Mesothelial cell of epicardium (in vitro differentiated cells): ENCODE data around the gene GNA14. TPM values are rescaled to one million over a fixed set of nuclear protein-coding genes. Genes with fewer than 3 reads are reported as not detected.

Experiments
- DNase-seq, 2 experiments: peaks; one replicate each; pipeline ENCODE4 v3.0.0; 2021; ENCODE audit warnings: low spot score in 2 of 2; ENCODE audit not compliant: unreplicated experiment in 2 of 2
- H3K27ac Mint-ChIP-seq: 2 replicates; pipeline ENCODE4 v1.8.0; 2021; ENCODE audit warnings: mixed read lengths
- H3K27me3 Mint-ChIP-seq: 2 replicates; pipeline ENCODE4 v1.8.0; 2021; ENCODE audit warnings: low read depth, mixed read lengths
- H3K36me3 Mint-ChIP-seq: 2 replicates; pipeline ENCODE4 v1.8.0; 2021; ENCODE audit warnings: mixed read lengths
- H3K4me1 Mint-ChIP-seq: 2 replicates; pipeline ENCODE4 v1.8.0; 2021; ENCODE audit warnings: mixed read lengths
- H3K4me3 Mint-ChIP-seq: 2 replicates; pipeline ENCODE4 v1.8.0; 2021; ENCODE audit warnings: mild to moderate bottlenecking, moderate library complexity, mixed read lengths
- H3K9me3 Mint-ChIP-seq: 2 replicates; pipeline ENCODE4 v1.8.0; 2021; ENCODE audit warnings: mixed read lengths
- total RNA-seq: library from RNA; stranded (reverse); gene quantifications from 3 replicates; pipeline ENCODE4 v1.2.1, GENCODE V29; 2021
- TF ChIP-seq, protein P1 (sequence below): fragments of 200-600 bp; sonication (generic); IDR thresholded peaks from one replicate; pipeline ENCODE4 v1.5.0; 2021; ENCODE audit warnings: antibody characterized with exemption; ENCODE audit not compliant: unreplicated experiment

Gene GNA14
- total RNA-seq, 1 donor from 2014 or later: 0.22 TPM

DNA sequence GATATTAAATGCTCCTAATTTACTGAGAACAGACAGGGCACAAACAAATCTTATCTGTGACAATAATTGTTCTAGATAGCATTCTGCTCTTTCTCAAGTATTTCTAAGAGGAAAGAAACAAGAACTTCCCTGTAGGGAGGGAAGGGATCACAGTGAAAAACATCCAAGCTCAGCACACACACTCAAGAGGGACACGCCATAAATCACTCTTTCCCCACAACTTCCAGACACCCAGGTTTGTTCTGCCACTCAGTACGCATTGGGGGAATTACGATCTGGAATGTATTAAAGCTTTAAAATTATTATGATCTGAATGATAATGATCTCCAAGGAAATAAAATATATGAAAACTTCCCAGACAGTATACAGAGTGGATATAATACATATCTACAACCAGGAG is 221.4 kb downstream of the GNA14 start:
- H3K27me3 Mint-ChIP-seq: no peaks in the 10 kb centered on the region
- H3K36me3 Mint-ChIP-seq: no peaks in the 10 kb centered on the region
- H3K4me1 Mint-ChIP-seq: no peaks in the 10 kb centered on the region
- DNase-seq: no peak
- TF ChIP-seq, protein P1, sequence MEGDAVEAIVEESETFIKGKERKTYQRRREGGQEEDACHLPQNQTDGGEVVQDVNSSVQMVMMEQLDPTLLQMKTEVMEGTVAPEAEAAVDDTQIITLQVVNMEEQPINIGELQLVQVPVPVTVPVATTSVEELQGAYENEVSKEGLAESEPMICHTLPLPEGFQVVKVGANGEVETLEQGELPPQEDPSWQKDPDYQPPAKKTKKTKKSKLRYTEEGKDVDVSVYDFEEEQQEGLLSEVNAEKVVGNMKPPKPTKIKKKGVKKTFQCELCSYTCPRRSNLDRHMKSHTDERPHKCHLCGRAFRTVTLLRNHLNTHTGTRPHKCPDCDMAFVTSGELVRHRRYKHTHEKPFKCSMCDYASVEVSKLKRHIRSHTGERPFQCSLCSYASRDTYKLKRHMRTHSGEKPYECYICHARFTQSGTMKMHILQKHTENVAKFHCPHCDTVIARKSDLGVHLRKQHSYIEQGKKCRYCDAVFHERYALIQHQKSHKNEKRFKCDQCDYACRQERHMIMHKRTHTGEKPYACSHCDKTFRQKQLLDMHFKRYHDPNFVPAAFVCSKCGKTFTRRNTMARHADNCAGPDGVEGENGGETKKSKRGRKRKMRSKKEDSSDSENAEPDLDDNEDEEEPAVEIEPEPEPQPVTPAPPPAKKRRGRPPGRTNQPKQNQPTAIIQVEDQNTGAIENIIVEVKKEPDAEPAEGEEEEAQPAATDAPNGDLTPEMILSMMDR: no peak
- H3K9me3 Mint-ChIP-seq: no peaks in the 10 kb centered on the region
- H3K4me3 Mint-ChIP-seq: no peak overlapping the region
- no peak overlapping the region for H3K27ac Mint-ChIP-seq

DNA sequence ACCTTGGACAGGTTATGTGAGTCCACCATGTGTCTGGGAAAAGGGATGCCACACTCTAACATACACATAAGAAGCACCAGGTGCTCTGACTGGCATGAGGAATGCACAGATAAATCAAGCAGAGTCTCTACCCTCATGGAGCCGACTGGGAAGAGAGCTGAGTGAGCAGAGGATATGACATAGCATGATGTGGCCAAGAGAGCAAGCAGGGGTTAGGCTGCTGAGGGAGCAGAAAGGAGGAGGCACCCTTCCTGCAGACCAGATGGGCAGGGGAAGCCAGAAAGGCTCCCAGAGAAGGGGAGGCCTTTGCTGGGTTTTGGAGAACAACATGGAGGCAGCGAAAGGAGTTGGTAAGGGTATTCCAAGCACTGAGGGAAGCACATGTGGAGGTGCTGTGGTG is 223.1 kb downstream of the GNA14 start:
- H3K4me1 Mint-ChIP-seq: no peaks in the 10 kb centered on the region
- H3K27me3 Mint-ChIP-seq: no peaks in the 10 kb centered on the region
- H3K9me3 Mint-ChIP-seq: no peaks in the 10 kb centered on the region
- TF ChIP-seq, protein P1: no peak
- H3K4me3 Mint-ChIP-seq: no peak overlapping the region
- H3K36me3 Mint-ChIP-seq: no peaks in the 10 kb centered on the region
- no peak for DNase-seq
- no peak overlapping the region for H3K27ac Mint-ChIP-seq

DNA sequence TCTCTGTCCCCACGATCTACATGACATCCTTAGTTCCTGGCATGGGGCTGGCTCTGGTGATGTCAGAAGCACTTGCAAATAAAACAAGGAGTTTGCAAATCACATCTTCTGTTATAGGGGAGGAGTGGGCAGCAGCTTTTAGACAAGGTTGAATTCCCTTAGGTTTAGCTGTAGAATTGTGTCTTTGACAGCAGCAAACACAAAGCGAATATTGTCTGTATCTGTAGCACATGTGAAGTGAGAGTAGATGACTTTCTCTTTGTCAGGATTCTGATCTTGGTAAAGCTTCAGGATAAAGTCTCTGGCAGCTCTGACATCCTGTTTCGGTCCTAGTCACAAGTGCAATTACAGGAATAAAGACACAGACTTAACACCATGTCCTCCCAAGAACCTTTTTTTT is 224.3 kb downstream of the GNA14 start:
- H3K4me1 Mint-ChIP-seq: no peaks in the 10 kb centered on the region
- H3K36me3 Mint-ChIP-seq: no peaks in the 10 kb centered on the region
- no peaks in the 10 kb centered on the region for H3K9me3 Mint-ChIP-seq
- TF ChIP-seq, protein P1: no peak
- no peak overlapping the region for H3K4me3 Mint-ChIP-seq
- H3K27me3 Mint-ChIP-seq: no peaks in the 10 kb centered on the region
- DNase-seq: no peak
- no peak overlapping the region for H3K27ac Mint-ChIP-seq

DNA sequence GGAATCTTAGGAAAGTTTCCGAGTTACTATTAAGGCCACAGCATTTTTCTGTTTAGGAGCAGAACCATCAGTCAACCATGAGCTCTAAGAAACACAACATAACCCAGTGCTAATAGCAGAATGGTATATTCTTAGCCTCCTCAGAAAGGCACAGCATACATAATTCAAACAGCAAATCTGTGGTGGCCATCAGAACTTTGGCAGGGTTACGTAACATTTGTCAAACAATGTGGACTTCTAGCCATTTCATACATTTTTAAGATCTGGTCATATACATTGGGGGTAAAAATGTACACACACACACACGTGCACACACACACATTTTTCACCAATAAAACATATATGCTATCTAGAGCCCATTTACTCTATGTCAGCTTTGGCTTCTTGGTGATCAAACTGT is 225.2 kb downstream of the GNA14 start:
- no peaks in the 10 kb centered on the region for H3K4me1 Mint-ChIP-seq
- H3K36me3 Mint-ChIP-seq: no peaks in the 10 kb centered on the region
- H3K9me3 Mint-ChIP-seq: no peaks in the 10 kb centered on the region
- no peak overlapping the region for H3K27ac Mint-ChIP-seq
- DNase-seq: no peak
- H3K4me3 Mint-ChIP-seq: no peak overlapping the region
- TF ChIP-seq, protein P1: no peak
- no peaks in the 10 kb centered on the region for H3K27me3 Mint-ChIP-seq

DNA sequence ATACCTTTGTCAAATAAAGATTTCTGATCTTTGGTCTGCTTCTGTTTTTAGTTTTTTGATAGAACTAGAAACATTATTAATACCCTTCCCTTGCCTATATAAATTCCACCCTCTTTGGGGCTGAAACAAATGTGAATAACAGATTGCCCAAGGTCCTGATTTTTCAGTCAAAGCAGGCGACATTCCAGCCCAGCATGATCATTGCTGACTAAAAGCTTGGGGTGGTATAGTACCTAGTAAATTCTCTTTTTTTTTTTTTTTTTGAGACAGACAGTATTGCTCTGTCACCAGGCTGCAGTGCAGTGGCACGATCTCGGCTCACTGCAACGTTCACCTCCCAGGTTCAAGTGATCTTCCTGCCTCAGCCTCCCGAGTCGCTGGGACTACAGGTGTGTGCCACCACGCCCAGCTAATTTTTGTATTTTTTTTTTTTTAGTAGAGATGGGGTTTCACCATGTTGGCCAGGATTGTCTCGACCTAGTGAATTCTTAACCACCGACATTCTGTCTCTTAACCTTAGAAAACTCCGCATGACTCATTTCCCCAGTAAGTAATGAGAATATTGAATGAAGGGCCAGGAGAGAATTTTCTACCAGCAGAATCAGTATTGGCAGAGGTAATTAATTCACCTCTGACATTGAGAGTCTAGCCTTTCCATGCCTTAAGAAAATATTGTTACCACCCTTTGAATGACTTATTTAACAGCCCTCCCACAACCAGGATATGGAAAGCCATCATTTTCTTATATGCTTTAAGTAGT is 226.4 kb downstream of the GNA14 start:
- Mint-ChIP-seq H3K4me3 (no peak overlapping the region), H3K27ac (no peak overlapping the region), H3K9me3 (no peaks in the 10 kb centered on the region), H3K27me3 (no peaks in the 10 kb centered on the region), H3K4me1 (no peaks in the 10 kb centered on the region), H3K36me3 (no peaks in the 10 kb centered on the region)
- TF ChIP-seq, protein P1: no peak
- no peak for DNase-seq
